IPS-15b (cell line): ENCODE results near the gene PHKG2.

ENCODE experiments used
- H3K27me3 ChIP-seq: one replicate; pipeline ENCODE4 v1.6.1; 2013; ENCODE audit warnings: low read length; ENCODE audit not compliant: control insufficient read depth, insufficient read depth
- H3K36me3 ChIP-seq: one replicate; pipeline ENCODE4 v1.6.1; 2013; ENCODE audit warnings: low read length; ENCODE audit not compliant: control insufficient read depth, insufficient read depth
- H3K4me1 ChIP-seq: one replicate; pipeline ENCODE4 v1.6.1; 2013; ENCODE audit warnings: mild to moderate bottlenecking, low read length; ENCODE audit not compliant: control insufficient read depth, insufficient read depth
- H3K4me3 ChIP-seq: one replicate; pipeline ENCODE4 v1.5.1; 2013; ENCODE audit warnings: low read depth, low read length
- H3K9ac ChIP-seq: one replicate; pipeline ENCODE4 v1.6.1; 2013; ENCODE audit warnings: low read depth, mild to moderate bottlenecking, low read length
- H3K9me3 ChIP-seq: one replicate; pipeline ENCODE4 v1.6.1; 2013; ENCODE audit warnings: mild to moderate bottlenecking, low read length; ENCODE audit not compliant: control insufficient read depth, insufficient read depth

PHKG2 gene

DNA sequence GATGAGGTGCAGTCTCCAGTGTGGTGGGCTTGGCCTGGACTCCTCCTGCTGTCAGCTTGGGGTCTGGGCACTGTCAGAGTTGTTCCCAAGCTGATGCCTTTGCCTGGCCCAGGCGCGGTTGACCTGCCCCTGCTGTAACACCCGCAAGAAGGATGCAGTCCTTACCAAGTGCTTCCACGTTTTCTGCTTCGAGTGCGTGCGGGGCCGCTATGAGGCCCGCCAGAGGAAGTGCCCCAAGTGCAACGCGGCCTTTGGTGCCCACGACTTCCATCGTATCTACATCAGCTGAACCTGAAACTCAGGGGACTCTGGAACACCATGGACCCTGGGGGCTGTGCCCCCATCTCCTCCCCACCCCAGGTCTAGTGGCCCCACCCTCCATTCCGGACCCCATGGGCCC is 25.6 kb downstream of the PHKG2 start:
- Histone ChIP-seq H3K4me1 (peaks cover 6% of the 10 kb centered on the region), H3K9me3 (no peaks in the 10 kb centered on the region), H3K4me3 (no peak overlapping the region), H3K9ac (no peak overlapping the region), H3K36me3 (peaks cover 42% of the 10 kb centered on the region), H3K27me3 (no peaks in the 10 kb centered on the region)

DNA sequence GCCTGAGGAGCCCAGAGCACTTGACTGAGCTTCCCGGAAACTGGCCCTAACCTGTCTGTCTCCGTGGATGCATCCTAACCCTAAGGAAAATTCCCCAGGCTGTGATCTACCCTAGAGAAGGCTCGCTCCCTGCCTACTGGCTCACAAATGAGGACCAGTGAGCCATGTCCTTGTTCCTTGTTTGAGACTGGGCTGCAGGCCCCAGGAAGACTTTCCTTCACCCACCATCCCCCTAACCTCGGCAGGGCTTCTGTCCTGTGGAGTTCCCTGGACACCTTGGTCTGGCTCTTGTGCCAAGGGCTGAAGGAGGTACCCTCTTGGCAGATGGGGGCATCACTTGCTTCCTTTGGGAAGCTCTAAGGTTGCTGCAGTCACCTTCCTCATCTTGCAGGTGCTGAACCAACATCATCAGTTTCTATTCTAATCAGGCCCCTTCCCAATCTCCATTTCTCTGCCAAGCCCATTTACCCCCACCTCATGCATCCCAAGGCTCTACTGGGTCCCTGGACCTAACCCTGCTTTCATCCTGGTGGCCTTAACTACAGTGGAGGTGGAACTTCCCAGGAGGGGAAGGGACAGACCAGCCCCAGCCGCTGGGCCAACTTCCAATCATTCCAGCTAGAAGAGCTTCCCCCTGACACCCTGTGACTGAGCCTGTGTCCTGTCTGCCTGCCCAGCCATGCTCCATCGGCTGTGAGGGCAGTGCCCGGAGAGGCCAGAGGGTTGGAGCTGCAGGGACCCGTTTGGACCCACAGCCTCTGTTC is 26.3 kb downstream of the PHKG2 start:
- peak overlapping the region; percentile 59 for H3K4me3 ChIP-seq
- no peaks in the 10 kb centered on the region for H3K27me3 ChIP-seq
- no peak overlapping the region for H3K9ac ChIP-seq
- peaks cover 10% of the 10 kb centered on the region for H3K4me1 ChIP-seq
- H3K36me3 ChIP-seq, result peaks cover 38% of the 10 kb centered on the region
- no peaks in the 10 kb centered on the region for H3K9me3 ChIP-seq

DNA sequence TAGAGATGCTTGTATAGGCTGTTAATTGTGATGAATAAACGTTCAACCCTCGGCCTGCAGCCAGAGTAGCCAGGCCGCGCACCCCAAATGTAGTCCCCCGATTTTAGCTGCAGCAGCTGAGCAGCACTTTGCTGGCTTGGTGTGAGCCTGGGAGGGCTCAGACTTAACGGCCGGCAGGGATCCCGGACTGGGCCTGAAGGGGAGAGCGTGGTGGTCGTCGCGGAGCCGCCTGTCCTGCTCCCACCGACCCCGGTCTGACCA is 26.8 kb downstream of the PHKG2 start:
- Histone ChIP-seq H3K9ac (no peak overlapping the region), H3K4me3 (peak overlapping the region; percentile 59), H3K9me3 (no peaks in the 10 kb centered on the region), H3K36me3 (peaks cover 36% of the 10 kb centered on the region), H3K4me1 (peaks cover 10% of the 10 kb centered on the region), H3K27me3 (no peaks in the 10 kb centered on the region)

DNA sequence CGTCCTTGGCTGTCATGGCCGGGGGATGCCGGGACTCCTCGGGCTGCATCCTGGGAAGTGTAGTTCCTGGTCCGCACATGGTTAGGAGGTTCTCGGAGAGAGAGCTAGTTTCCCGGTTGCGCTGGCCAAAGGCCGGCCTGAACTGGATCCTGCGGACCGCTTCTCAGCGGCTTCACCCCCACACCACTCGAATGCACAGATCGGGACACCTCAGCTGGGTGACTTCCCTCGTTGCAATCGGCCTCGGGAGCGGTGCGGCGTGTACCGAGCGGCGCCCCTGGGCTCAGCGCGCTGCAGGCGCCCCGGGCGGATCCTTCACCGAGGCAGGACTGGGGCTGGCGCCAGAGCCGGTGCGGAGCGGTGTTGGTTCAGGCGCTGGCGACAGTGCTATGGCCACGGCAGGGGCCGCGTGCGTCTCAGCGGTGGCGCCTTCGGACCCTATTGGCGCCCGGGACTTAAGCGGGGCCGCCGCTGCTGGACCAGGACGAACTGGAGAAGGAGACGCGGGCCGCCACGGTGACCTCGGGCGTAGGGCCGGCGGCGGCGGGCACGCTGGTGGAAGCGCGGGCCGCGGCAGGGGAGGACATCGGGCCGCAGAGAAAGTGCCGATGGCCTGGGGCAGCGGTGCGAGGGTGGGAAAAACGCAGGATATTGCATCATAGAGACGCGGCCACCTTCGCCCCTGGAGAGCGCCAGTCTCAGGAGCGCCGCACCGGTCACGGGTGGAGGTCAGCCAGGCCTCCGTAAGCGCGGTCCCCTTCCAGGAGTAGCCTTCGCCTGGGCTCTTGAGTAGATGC is 27.4 kb downstream of the PHKG2 start:
- Histone ChIP-seq H3K27me3 (no peaks in the 10 kb centered on the region), H3K9me3 (no peaks in the 10 kb centered on the region), H3K4me3 (peak overlapping the region; percentile 59), H3K4me1 (peaks cover 10% of the 10 kb centered on the region), H3K36me3 (peaks cover 33% of the 10 kb centered on the region), H3K9ac (peak overlapping the region; percentile 90)

DNA sequence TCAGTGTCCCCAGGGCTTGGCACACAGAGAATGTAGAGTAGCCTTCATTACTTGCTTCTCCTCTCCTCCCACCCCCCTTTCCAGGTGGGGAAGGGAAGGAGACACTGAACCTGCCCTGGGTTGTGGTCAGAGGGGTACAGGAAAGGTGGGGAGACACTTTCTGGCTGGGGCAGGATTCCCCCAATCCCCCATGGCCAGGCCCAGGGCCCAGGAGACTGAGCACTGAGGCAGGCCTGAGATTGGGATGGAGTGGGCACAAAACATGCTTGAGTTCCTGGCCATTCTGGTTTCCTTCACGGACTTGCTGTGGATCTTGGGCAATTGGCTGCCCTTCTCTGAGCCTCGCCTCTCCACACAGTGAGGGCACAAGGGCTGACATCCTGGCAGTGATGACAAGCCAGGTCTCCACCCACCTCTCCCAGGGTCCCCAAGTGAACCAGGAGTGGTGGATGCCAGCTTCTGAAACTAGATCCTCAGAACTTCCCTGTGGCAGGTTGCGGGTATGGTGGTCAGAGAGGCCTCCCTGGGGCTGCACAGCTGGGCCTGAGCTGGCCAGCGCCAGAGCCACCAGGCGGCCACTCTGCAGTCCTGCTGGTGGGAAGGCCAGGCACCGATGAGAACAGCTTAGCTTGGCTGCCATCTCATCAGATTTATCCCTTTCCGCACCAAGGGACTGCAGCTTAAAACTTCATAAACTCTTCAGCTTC is 29.5 kb downstream of the PHKG2 start:
- H3K27me3 ChIP-seq, result no peaks in the 10 kb centered on the region
- no peaks in the 10 kb centered on the region for H3K9me3 ChIP-seq
- no peak overlapping the region for H3K9ac ChIP-seq
- peaks cover 25% of the 10 kb centered on the region for H3K36me3 ChIP-seq
- H3K4me1 ChIP-seq, result peaks cover 10% of the 10 kb centered on the region
- H3K4me3 ChIP-seq, result no peak overlapping the region

DNA sequence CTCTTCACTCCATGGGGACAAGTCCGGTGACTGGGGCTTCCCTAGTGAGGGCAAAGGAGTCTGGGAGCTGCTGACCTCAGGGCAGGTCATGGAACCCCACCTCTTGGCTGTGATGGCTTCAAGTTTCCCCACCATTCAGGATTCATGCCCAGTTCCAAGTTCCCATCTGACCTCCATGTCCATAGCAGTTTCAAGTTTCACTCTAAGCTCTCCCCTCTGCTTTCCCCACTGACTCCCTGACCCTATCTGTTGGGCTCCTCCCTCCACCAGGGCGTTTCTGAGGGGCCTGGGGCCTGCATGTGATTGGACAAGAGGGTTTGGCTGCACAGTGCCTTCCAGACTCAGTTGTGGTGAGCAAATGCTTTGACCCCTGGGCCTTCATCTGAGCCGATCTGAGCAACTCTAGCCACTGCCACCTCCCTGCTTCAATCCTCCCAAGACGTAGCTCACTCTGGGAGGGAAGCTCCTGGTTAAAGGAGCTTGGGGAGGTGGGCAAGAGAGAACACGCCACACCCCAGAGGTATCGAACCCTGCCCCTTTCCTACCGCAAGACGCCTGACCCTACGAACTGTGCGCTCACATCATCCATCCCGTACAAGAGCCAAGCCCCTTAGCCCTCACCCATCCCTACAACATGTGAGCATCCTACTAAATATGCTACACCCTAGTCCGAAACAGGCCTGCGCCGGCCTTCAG is 30.5 kb downstream of the PHKG2 start:
- no peaks in the 10 kb centered on the region for H3K9me3 ChIP-seq
- peaks cover 10% of the 10 kb centered on the region for H3K4me1 ChIP-seq
- H3K36me3 ChIP-seq, result peaks cover 25% of the 10 kb centered on the region
- H3K9ac ChIP-seq, result no peak overlapping the region
- H3K27me3 ChIP-seq, result no peaks in the 10 kb centered on the region
- no peak overlapping the region for H3K4me3 ChIP-seq

DNA sequence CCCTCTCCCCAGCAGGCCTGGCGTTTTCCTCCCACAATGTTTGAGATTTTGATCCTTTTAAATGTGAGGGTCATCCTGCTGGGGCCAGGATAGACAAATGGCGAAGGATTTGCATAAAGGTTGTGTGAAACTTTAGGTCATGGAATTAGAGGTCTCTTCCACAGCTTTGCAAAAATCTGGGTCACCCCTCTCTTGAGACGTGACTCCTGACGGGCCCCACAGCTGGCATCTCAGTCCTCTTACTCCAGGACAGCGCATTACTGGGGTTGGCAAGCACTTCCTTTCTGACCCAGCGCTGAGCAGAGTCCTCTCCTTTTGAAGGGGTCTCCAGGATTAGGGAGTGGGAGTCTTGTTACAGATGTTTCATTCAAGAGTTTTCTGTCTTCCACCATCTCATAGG is 31.4 kb downstream of the PHKG2 start:
- Histone ChIP-seq H3K4me3 (no peak overlapping the region), H3K9me3 (no peaks in the 10 kb centered on the region), H3K27me3 (no peaks in the 10 kb centered on the region), H3K9ac (no peak overlapping the region), H3K36me3 (peaks cover 26% of the 10 kb centered on the region), H3K4me1 (peaks cover 10% of the 10 kb centered on the region)

DNA sequence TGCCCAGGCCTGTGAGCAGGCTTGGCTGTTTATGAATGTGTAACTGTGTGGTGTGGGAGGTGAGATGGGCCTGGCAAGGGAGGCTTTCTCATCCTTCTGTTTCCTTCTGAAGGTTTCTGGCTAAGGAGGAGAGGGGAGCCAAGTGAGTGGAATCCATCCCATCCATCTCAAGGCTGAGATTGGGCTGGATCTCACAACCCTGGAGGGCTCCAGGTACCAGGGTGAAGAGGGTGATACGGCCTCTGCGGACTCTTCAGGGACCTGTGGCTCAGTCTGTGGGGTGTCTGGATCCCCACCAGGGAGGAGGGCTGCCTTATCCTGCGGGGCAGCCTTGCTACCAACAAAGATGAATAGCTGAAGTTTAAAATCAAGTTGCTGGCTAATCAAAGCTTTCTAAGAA is 31.8 kb downstream of the PHKG2 start:
- Histone ChIP-seq H3K9me3 (no peaks in the 10 kb centered on the region), H3K4me3 (no peak overlapping the region), H3K36me3 (peaks cover 26% of the 10 kb centered on the region), H3K27me3 (no peaks in the 10 kb centered on the region), H3K4me1 (peaks cover 10% of the 10 kb centered on the region), H3K9ac (no peak overlapping the region)

DNA sequence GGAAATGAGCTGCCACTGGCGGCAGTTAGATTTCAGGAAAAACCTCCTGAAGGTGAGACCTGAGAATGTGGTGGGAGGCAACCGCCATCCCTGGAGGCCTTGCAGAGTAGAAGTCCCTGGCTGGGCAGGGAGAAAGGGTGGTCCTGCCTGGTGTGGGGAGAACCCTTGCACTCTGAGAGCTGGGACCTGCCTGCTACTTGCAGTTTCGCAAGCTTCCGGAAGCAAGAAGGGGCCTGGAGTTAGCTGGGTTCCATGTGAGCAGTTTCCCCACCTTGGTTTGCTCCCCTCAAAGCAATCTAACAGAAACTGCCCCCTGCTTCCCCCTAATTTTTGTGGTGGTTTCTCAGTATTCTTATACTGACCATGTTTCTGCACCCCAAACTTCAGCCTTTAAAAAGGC is 32.3 kb downstream of the PHKG2 start:
- peaks cover 26% of the 10 kb centered on the region for H3K36me3 ChIP-seq
- H3K4me3 ChIP-seq, result no peak overlapping the region
- no peaks in the 10 kb centered on the region for H3K9me3 ChIP-seq
- H3K9ac ChIP-seq, result no peak overlapping the region
- no peaks in the 10 kb centered on the region for H3K27me3 ChIP-seq
- peaks cover 10% of the 10 kb centered on the region for H3K4me1 ChIP-seq

DNA sequence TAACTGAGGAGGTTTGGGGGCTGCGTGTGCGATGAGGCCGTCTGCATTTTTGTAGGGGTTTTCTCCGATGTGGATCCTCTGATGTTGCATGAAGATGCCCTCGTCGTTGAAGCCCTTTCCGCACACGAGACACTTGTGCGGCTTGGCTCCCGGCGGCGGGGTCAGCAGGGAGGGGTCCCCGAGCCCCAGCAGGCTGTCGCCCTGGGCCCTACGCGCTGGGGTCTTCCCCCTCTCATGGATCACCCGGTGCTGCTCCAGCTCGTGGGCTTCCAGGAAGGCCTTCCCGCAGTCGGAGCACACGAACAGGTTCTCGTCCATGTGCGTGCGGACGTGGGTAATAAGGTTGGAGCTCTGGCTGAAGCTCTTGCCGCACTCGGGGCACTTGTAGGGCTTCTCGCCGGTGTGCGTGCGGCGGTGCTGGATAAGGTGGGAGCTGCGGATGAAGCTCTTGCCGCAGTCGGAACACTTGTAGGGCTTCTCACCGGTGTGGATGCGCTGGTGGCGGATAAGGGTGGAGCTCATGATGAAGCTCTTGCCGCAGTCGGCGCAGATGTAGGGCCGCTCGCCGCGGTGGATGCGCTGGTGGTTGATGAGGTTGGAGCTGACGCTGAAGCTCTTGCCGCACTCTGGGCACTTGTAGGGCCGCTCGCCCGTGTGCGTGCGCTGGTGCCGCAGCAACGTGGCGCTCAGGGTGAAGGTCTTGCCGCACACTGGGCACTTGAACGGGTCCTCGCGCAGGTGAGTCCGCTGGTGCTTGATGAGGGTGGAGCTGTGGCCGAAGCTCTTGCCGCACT is 34.5 kb downstream of the PHKG2 start:
- peaks cover 11% of the 10 kb centered on the region for H3K4me1 ChIP-seq
- H3K4me3 ChIP-seq, result no peak overlapping the region
- H3K36me3 ChIP-seq, result peaks cover 26% of the 10 kb centered on the region
- H3K9ac ChIP-seq, result no peak overlapping the region
- no peaks in the 10 kb centered on the region for H3K9me3 ChIP-seq
- no peaks in the 10 kb centered on the region for H3K27me3 ChIP-seq
